Transverse colon (tissue), 4 donors: ENCODE results near the gene HASPIN. TPM values are rescaled to one million over a fixed set of nuclear protein-coding genes. Genes with fewer than 3 reads are reported as not detected.
A peak's percentile ranks its signal among the peaks of the same experiment; 100 is the strongest.

Experiments used
- DNase-seq: peaks from one replicate; pipeline ENCODE4 v3.0.0-alpha.2; 2019
- H3K27ac ChIP-seq, 4 donors: fragments of 200-600 bp; sonication (generic); 2 replicates each; pipeline ENCODE4 v1.5.1; 2016 to 2018; ENCODE audit warnings: inconsistent platforms in 4 of 4
- H3K27me3 ChIP-seq: fragments of 200-600 bp; sonication (generic); 2 replicates; pipeline ENCODE4 v1.5.1; 2017; ENCODE audit warnings: inconsistent platforms
- H3K36me3 ChIP-seq, 4 donors: fragments of 200-600 bp; sonication (generic); 2 replicates each; pipeline ENCODE4 v1.5.1; 2017 to 2019; ENCODE audit warnings: inconsistent platforms in 4 of 4
- H3K4me1 ChIP-seq, 4 donors: fragments of 200-600 bp; sonication (generic); 2 replicates each; pipeline ENCODE4 v1.5.1; 2017 to 2020; ENCODE audit warnings: inconsistent platforms in 4 of 4
- H3K4me3 ChIP-seq, 4 donors: fragments of 200-600 bp; sonication (generic); 1 replicate in 1 of 4; 2 replicates in 3 of 4; pipeline versions ENCODE4 v1.5.1 to v1.6.1; 2017 to 2019; ENCODE audit warnings: inconsistent platforms in 4 of 4
- H3K9me3 ChIP-seq, 2 donors: fragments of 200-600 bp; sonication (generic); 2 replicates each; pipeline ENCODE4 v1.5.1; 2017 to 2019; ENCODE audit warnings: inconsistent platforms in 2 of 2
- EP300 ChIP-seq: sonication (generic); formaldehyde crosslinking; IDR thresholded peaks from one replicate; pipeline ENCODE4 v1.6.1; 2017; ENCODE audit warnings: antibody characterized with exemption, low read depth
- POLR2A ChIP-seq: fragments of 450-650 bp; IDR thresholded peaks from one replicate; pipeline ENCODE4 v1.6.1; 2016; ENCODE audit warnings: antibody characterized with exemption, mild to moderate bottlenecking, moderate library complexity
- POLR2AphosphoS5 ChIP-seq, 3 donors: sonication (generic); formaldehyde crosslinking; IDR thresholded peaks; one replicate each; pipeline ENCODE4 v1.6.1; 2016; ENCODE audit warnings: antibody characterized with exemption in 3 of 3
- WGBS, 2 donors: methylation state at CpG; one replicate each; pipeline ENCODE4 v1.1.5; 2018; ENCODE audit warnings: low coverage in 1 of 2; 5-methylcytosine and 5-hydroxymethylcytosine counted together
- in situ Hi-C, 4 donors: fragments of 200-750 bp; cut with MboI; loops; one replicate each; pipeline versions ENCODE4 v1.15.0 to v1.15.1; 2017; ENCODE audit warnings: low sequenced_read_pairs in 3 of 4, low pct_ligation_motif_present in 1 of 4, low pct_unique_long_range_greater_than_20kb in 1 of 4
- intact Hi-C: fragments of 100-400 bp; cut with DNase I; formaldehyde crosslinking; loops from one replicate; pipeline ENCODE4 v1.15.1; 2023; ENCODE audit warnings: low total_unique reads
- total RNA-seq, 4 donors: library from RNA; depleted of rRNA; stranded (reverse); fragments of >200 nt; gene quantifications; one replicate each; pipeline ENCODE4 v1.1.0, GENCODE V29; 2016
- TF ChIP-seq, protein P1 (sequence below), 5 experiments: fragments of 200-600 bp in 3 of 5; fragments of 450-650 bp in 2 of 5; sonication (generic) in 3 of 5; IDR thresholded peaks; 1 replicate in 2 of 5; 2 replicates in 3 of 5; pipeline ENCODE4 v1.5.1; 2016 to 2017; ENCODE audit warnings: antibody characterized with exemption in 5 of 5, inconsistent platforms in 3 of 5, mild to moderate bottlenecking in 2 of 5, moderate library complexity in 1 of 5

HASPIN gene
- total RNA-seq, 4 donors from 2014 or later: 0.14 to 2.4 (median 0.64) TPM; not detected in 1

DNA sequence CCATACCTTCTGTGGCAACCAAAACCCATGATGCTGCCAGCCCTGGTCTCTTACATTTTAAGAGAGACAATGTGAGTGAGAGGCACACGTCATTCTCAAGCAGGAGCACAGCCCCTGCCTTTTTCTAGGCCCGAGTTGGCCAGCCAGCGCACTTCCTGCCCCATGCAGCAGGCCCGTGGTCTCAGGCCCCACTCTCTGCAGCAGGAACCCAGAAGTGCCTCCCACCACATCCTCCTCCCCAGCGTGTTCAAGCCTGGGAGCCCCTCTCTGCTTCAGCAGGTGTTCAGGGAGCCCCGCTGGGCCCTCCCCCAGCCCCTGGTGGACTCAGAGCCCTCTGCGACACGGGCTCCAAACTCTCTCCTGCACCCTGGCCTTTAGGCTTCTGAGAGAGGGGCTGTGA lies 46.8 kb downstream of the HASPIN start:
- Histone ChIP-seq H3K4me3 (no peak overlapping the region), H3K4me1 (peaks cover 0 to 2% (median 0%) of the 10 kb centered on the region in 4 donors), H3K27ac (no peak overlapping the region), H3K36me3 (no peaks in the 10 kb centered on the region), H3K27me3 (no peaks in the 10 kb centered on the region), H3K9me3 (no peaks in the 10 kb centered on the region)
- 65 to 71% methylated on average over 1 to 8 of the region's 8 CpGs for WGBS, 2 donors
- intact Hi-C loops: no loop called here
- in situ Hi-C loops: no loop called here
- TF ChIP-seq, protein P1, sequence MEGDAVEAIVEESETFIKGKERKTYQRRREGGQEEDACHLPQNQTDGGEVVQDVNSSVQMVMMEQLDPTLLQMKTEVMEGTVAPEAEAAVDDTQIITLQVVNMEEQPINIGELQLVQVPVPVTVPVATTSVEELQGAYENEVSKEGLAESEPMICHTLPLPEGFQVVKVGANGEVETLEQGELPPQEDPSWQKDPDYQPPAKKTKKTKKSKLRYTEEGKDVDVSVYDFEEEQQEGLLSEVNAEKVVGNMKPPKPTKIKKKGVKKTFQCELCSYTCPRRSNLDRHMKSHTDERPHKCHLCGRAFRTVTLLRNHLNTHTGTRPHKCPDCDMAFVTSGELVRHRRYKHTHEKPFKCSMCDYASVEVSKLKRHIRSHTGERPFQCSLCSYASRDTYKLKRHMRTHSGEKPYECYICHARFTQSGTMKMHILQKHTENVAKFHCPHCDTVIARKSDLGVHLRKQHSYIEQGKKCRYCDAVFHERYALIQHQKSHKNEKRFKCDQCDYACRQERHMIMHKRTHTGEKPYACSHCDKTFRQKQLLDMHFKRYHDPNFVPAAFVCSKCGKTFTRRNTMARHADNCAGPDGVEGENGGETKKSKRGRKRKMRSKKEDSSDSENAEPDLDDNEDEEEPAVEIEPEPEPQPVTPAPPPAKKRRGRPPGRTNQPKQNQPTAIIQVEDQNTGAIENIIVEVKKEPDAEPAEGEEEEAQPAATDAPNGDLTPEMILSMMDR (IDR thresholded peaks at IDR 0.05): no peak
- TF ChIP-seq EP300 (no peak), POLR2A (no peak), POLR2AphosphoS5 (IDR thresholded peaks at IDR 0.05) (no peak)
- DNase-seq: peak; percentile 46

DNA sequence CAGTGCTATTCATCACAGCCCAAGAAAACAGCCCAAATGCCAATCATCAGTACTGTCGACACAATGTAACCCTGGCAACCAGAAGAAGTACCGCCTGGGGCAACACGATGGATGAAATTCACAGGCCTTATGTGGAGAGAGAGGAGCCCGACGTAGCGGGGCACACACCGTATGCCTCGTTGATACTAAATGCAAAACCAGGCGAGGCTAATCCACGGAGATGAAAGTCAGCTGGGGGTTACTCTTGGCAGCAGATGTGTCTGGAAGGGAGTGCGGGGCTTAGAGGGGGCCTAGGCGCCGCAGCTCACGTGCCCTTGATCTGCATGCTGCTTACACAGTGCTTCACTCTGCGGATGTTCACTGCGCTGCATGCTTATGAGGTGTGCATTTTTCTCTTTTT lies 47.4 kb downstream of the HASPIN start:
- in situ Hi-C loops (no loop called here), intact Hi-C loops (no loop called here)
- no peak for TF ChIP-seq POLR2AphosphoS5 (IDR thresholded peaks at IDR 0.05)
- TF ChIP-seq POLR2A: no peak
- TF ChIP-seq EP300: no peak
- TF ChIP-seq, protein P1 (IDR thresholded peaks at IDR 0.05): no peak
- no peaks in the 10 kb centered on the region for H3K9me3 ChIP-seq
- WGBS, 2 donors: 60 to 78% methylated on average over 1 to 16 of the region's 16 CpGs
- H3K27me3 ChIP-seq: no peaks in the 10 kb centered on the region
- no peak for DNase-seq
- H3K36me3 ChIP-seq: no peaks in the 10 kb centered on the region
- no peak overlapping the region for H3K4me3 ChIP-seq
- H3K4me1 ChIP-seq: no peaks in the 10 kb centered on the region
- H3K27ac ChIP-seq: no peak overlapping the region

DNA sequence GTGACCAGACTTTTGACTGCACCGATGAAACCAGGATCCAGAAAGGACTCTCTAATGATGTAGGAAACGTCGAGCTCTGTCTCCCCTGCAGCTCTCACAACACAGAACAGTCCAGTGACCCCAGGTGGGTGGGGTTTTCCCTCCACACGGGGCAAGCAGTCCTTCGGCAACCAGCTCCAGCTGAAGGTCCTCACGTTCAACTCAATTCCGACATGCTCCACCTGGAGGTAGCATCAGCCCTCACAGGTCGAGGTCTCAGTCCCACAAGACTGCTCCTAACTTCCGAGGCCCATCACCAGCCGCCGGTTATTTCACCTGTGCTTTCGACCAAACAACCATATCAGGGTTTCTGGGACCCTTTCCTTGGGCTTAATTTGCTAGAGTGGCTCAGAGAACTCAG lies 49.1 kb downstream of the HASPIN start:
- H3K9me3 ChIP-seq: no peaks in the 10 kb centered on the region
- in situ Hi-C loops: no loop called here
- no peak for DNase-seq
- TF ChIP-seq POLR2A (no peak), EP300 (no peak), POLR2AphosphoS5 (IDR thresholded peaks at IDR 0.05) (no peak)
- TF ChIP-seq, protein P1 (IDR thresholded peaks at IDR 0.05): no peak
- intact Hi-C loops: no loop called here
- 78 to 79% methylated on average over 6 to 12 of the region's 12 CpGs for WGBS, 2 donors
- no peaks in the 10 kb centered on the region for H3K36me3 ChIP-seq
- no peaks in the 10 kb centered on the region for H3K4me1 ChIP-seq
- no peaks in the 10 kb centered on the region for H3K27me3 ChIP-seq
- no peak overlapping the region for H3K4me3 ChIP-seq
- H3K27ac ChIP-seq: no peak overlapping the region

DNA sequence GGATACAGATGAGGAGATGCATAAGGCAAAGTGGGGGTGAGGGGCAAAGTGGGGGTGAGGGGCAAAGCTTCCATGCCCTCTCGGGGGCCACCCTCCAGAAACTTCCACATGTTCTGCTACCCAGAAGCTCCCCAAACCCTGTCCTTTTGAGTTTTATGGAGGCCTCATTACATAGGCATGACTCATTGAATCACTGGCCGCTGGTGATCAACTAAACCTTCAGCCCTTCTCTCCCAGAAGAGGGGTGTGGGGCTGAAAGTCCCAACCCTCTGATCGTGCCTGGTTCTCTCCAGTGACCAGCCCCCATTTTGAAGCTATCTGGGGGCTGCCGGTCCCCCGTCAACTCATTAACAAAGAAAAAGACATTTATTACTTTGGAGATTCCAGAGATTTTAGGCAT lies 49.8 kb downstream of the HASPIN start:
- no peak for DNase-seq
- 54 to 57% methylated on average over 4 to 5 of the region's 5 CpGs for WGBS, 2 donors
- H3K4me3 ChIP-seq: no peak overlapping the region
- in situ Hi-C loops: no loop called here
- intact Hi-C loops: no loop called here
- no peaks in the 10 kb centered on the region for H3K27me3 ChIP-seq
- H3K36me3 ChIP-seq: no peaks in the 10 kb centered on the region
- H3K9me3 ChIP-seq: no peaks in the 10 kb centered on the region
- H3K27ac ChIP-seq: no peak overlapping the region
- no peak for TF ChIP-seq EP300
- TF ChIP-seq, protein P1 (IDR thresholded peaks at IDR 0.05): no peak
- TF ChIP-seq POLR2A: no peak
- TF ChIP-seq POLR2AphosphoS5 (IDR thresholded peaks at IDR 0.05): no peak
- H3K4me1 ChIP-seq: no peaks in the 10 kb centered on the region
